Raji (cell line): ENCODE measurements around the gene TMEM229A.

Source experiments
- POLR2A ChIP-seq: IDR thresholded peaks from 2 replicates; pipeline ENCODE4 v1.6.1; 2011; ENCODE audit warnings: low read depth, low read length, control low read depth; ENCODE audit not compliant: insufficient read depth

The TMEM229A gene

GRCh38 chr7:123995617-123996326 is 37.1 kb downstream of the TMEM229A start:
- TF ChIP-seq POLR2A: no peak

- TF ChIP-seq POLR2A: no peak
Measured at GRCh38 chr7:123994449-123994848, 38.4 kb downstream of the TMEM229A start.

GRCh38 chr7:123993996-123994395 is 38.9 kb downstream of the TMEM229A start:
- TF ChIP-seq POLR2A: no peak

- TF ChIP-seq POLR2A: no peak
Measured at GRCh38 chr7:123992913-123993518, 39.9 kb downstream of the TMEM229A start.

GRCh38 chr7:123987445-123987844 is 45.4 kb downstream of the TMEM229A start:
- TF ChIP-seq POLR2A: no peak
